Upper lobe of left lung (tissue), 4 donors: ENCODE results near the gene TMEM178B.

Experiments
- POLR2A ChIP-seq, 4 donors: fragments of 450-650 bp; IDR thresholded peaks; one replicate each; pipeline ENCODE4 v1.5.1; 2016 to 2017; ENCODE audit warnings: antibody characterized with exemption in 4 of 4, mild to moderate bottlenecking in 2 of 4
- POLR2AphosphoS5 ChIP-seq, 2 donors: sonication (generic); formaldehyde crosslinking; IDR thresholded peaks; one replicate each; pipeline ENCODE4 v1.5.1; 2017; ENCODE audit warnings: antibody characterized with exemption in 2 of 2
- TF ChIP-seq, protein P1 (sequence below), 6 experiments: fragments of 450-650 bp in 4 of 6; fragments of 200-600 bp in 2 of 6; sonication (generic) in 2 of 6; IDR thresholded peaks; one replicate each; pipeline ENCODE4 v1.5.1; 2016 to 2019; ENCODE audit warnings: antibody characterized with exemption in 6 of 6

DNA sequence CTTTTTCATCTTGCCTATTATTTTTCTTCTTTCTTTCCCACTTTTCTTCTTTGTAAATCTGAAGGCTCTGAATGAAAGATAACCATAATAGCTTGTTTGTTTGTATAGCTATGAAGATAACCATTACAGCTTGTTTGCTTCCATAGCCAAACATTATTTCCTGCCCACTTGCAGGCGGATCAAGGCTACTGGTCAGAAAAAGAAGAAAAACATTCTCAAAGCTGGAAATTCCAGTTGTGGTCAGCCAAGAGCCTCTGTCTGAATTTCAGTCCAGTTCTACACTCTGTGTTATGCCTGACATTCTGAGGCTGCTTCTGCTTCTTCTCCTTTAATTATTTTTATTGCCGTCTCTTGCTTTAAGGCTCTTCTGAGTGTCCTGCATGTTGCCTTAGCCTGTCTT, 48.9 kb downstream of the TMEM178B start:
- TF ChIP-seq, protein P1, sequence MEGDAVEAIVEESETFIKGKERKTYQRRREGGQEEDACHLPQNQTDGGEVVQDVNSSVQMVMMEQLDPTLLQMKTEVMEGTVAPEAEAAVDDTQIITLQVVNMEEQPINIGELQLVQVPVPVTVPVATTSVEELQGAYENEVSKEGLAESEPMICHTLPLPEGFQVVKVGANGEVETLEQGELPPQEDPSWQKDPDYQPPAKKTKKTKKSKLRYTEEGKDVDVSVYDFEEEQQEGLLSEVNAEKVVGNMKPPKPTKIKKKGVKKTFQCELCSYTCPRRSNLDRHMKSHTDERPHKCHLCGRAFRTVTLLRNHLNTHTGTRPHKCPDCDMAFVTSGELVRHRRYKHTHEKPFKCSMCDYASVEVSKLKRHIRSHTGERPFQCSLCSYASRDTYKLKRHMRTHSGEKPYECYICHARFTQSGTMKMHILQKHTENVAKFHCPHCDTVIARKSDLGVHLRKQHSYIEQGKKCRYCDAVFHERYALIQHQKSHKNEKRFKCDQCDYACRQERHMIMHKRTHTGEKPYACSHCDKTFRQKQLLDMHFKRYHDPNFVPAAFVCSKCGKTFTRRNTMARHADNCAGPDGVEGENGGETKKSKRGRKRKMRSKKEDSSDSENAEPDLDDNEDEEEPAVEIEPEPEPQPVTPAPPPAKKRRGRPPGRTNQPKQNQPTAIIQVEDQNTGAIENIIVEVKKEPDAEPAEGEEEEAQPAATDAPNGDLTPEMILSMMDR (IDR thresholded peaks at IDR 0.05): no peak
- no peak for TF ChIP-seq POLR2A (IDR thresholded peaks at IDR 0.05)
- no peak for TF ChIP-seq POLR2AphosphoS5 (IDR thresholded peaks at IDR 0.05)
